Measurements from ENCODE around the gene L2HGDH.

Gene L2HGDH

GRCh38 chr14:50198499-50198898 lies 113.5 kb downstream of the L2HGDH start:
- H3K27ac ChIP-seq, result no peak overlapping the region
- no peak overlapping the region for H3K4me3 ChIP-seq
- TF ChIP-seq CTCF (IDR thresholded peaks at IDR 0.05), result no peak
- no peak for DNase-seq (ENCODE audit: low spot score)

DNA sequence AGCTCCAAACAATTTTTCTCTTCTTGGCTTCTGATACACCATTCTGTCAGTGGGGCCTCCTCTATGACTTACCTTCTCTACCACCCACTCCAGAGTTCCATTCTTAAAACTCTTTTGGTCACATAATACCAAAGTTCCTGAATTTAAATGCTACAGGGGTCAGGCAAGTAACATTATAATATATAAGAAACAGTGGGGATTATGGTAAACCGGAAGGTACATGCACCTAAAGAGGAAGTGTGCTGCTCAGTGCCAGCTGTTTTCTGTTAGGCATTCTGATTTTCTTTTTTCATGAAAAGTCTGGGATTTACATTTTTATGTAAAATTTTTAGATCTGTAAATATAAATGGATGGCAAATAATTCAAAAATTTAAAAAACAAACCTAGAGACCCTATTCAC lies 120.5 kb downstream of the L2HGDH start:
- no peak for DNase-seq (ENCODE audit: low spot score)
- TF ChIP-seq CTCF (IDR thresholded peaks at IDR 0.05), result no peak
- H3K27ac ChIP-seq, result no peak overlapping the region
- H3K4me3 ChIP-seq, result no peak overlapping the region

Measured in coronary artery (tissue), 2 donors.